GOT3 (cell line): ENCODE measurements around the gene APBA1.
"Not testable (repeated sequence)": the region's sequence is repeated elsewhere in the genome, so short reads cannot be mapped to it uniquely, and the experiment has no call there.

Experiments used
- DNase-seq: peaks from one replicate; lab custom pipeline; 2025; ENCODE audit warnings: mixed read lengths; lab: John Stamatoyannopoulos, UW

APBA1 gene

DNA sequence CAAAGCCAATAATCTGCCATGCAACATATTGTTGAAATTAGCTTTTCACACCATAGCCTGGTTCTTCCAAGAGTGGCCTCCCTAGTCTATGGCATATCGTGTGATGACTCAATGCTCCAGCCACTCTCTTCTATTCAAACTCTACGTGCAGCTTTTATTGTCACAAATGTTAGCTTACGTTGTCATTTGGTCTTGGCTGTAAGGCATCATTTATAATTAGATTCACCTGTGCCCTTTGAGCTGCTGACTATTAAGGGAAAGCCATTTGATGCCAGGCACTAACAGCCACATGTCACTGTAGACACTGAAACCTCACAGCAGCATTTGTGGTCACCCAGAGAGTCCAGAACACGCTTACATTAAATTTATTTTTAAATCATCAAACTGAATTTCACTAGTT lies 66.8 kb downstream of the APBA1 start:
- DNase-seq = no peak

DNA sequence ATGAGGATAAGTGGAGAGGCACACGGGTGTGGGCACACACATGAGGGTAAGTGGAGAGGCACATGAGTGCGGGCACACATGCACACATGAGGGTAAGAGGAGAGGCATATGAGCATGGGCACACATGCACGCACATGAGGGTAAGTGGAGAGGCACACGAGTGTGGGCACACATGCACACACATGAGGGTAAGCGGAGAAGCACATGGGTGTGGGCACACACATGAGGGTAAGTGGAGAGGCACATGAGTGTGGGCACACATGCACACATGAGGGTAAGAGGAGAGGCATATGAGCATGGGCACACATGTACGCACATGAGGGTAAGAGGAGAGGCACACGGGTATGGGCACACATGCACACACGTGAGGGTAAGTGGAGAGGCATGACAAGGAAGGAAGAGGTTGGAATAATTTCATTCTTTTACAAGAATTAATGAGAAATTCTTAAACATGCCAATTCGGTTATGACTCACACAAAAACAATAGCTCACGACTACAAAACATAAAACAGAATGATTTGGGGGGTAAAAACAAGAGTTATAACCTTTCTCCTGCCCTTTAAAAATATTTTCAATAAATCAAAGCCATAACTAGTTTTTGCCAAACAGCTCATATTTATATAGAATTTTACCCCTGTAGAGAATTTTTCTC lies 67.5 kb downstream of the APBA1 start:
- DNase-seq = no peak

DNA sequence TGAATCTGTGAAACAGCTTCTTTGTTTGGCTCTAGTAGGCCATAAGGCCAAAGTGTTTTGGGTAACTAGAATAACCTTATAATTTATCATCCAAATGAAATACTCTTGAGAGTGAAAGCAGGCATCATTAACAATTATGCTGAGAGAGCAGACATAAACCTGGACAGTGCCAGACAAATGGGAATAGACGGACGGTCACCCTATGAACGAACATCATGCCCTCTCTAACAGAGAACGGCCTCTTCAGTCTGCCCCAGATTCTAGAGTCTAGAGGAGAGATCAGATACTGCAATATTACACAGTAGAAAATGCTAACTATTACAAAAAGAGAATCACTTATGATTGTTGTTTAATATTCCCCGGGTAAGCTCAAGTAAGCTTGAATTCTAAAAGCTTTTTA lies 68.5 kb downstream of the APBA1 start:
- no peak for DNase-seq

DNA sequence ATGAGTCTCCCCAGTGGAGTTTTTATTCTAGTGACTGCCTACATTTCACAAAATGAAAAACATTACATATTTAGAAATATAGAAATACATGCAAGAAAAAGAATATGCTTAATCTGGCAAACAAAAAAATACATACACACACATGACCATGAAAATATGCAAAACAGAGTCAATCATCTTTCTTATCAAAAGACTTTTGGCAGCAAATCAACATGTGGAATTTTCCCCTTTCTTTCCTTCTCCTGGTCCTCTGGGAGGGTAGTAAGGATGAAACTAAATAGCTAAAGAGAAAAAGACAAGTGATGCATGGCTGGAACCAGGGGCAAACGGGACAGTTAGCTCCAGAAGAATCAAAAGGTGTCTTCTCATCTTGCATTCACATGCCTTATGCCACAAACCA lies 69.4 kb downstream of the APBA1 start:
- no peak for DNase-seq

DNA sequence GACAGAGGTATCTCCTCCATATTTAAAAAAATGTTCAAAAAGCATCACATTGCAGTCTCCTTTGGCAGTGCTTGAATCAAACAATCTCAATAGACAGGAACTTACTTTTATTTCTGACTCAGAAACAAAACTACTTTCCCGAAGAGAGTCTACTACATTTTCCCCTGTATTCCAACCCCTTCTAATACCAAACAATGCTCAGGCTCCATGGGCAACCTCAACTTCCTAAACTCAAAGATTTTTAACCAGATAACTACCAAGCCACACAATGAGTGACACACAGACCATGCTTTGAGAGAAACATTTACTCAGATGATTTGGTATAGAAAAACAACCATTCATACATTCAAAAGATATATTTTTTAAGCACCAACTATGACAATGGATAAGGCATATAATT lies 70.5 kb downstream of the APBA1 start:
- DNase-seq = no peak

DNA sequence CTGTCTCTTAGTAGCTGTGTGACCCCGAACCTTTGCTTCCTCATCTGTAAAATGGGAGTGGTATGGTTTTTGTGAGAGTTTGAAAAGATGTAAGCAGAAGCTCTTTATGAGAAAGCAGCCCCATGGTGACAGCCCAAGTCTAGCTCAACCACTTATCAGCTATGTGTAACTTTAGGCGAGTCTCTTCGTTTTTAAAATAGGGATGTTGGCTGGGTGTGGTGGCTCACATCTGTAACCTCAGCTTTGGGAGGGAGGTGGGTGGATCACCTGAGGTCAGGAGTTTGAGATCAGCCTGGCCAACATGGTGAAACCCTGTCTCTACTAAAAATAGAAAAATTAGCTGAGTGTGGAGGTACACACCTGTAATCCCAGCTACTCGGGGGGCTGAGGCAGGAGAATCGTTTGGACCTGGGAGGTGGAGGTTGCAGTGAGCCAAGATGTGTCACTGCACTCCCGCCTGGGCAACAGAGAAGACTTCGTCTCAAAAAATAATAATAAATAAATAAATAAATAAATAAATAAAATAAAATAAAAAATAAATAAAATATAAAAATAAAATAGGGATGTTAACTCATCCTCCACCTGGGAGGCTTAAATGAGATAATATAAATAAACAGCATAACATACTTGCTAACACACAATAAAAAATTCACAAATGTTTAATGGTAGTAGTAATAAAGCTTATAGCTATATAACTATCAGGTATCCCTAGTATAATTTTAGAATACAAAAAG lies 71.7 kb downstream of the APBA1 start:
- no peak for DNase-seq

DNA sequence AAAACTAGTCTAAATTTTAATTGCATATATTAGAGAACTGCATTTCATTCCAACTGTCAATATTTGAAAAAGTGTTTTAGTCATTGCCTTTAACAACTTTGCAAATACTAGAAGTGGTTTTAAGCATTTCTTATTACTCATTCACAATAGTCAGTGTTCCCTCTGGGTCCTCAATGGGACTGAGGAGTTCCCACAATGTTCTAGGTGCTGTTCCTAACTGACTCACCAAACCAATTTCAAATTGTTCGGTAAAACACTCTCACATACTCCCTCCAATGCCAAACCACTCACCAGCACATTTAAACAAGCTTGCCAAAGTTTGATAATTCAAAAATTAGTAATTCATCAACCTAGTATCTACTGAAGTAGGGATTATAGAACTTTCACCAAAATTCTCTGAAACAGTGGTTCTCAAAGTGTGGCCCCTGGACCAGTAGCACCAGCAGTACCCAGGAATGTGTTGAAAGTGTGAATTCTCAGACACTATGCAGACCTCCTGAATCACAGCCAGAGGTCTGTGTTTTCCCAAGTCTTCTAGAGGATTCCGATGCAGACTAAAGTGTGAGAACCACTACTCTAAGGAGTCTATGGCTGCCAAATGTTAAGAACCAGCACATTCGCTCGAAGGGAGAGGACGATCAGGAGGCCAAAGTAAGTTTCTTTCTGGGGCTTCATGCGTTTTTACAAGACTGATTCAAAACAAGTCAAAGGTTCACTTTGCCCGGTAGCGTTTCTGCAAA lies 72.8 kb downstream of the APBA1 start:
- DNase-seq = no peak

DNA sequence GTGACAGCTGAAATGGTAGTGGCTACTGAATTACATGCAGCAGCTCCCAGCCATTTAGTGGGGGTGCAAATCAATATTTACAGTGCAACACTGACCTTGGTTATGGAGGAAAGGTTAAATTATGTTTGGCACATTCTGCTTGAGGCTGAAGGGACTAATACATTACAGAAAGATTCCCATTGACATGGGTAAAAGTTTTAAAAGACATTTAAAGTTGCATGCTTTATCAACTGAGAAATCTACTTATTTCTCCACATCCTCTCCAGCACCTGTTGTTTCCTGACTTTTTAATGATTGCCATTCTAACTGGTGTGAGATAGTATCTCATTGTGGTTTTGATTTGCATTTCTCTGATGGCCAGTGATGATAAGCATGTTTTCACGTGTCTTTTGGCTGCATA lies 75.3 kb downstream of the APBA1 start:
- DNase-seq = not testable (repeated sequence)

DNA sequence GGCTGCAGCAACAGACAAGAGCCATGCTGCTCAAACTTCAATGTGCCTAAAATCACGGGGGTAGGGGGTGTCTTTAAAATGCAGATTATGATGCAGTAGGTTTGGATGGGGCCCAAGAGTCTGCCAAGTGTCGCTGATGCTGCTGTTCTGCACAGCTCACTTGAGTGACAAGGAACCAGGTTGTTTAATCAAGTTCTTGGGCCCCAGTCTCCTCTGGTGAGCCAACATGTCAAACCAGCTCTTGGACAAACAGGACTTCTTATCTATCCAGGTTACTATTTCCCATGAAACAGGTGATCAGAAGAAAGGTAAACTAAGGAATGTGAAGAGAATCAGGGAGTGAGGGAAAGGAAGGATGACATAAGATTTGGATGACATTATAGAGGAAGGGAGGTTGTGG lies 78.0 kb downstream of the APBA1 start:
- DNase-seq = no peak

DNA sequence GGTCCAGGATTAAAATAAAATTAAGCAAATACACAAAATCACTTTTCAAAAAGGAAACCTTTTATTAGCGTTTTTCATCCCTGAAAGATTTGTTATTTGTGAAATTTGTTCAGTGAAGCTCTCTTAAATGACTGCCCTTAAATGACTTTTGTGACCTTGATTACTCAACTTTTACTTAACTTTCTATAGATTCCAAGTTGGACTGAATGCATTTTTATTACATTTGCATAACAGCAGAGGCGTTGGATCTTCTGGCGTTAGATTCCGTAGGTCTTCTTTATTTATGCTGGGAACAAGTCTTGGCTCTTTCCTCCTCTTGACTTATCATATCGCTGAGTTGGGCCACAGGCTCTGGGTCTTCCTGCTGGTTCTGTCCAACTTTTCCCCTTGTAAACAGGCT lies 78.4 kb downstream of the APBA1 start:
- no peak for DNase-seq

DNA sequence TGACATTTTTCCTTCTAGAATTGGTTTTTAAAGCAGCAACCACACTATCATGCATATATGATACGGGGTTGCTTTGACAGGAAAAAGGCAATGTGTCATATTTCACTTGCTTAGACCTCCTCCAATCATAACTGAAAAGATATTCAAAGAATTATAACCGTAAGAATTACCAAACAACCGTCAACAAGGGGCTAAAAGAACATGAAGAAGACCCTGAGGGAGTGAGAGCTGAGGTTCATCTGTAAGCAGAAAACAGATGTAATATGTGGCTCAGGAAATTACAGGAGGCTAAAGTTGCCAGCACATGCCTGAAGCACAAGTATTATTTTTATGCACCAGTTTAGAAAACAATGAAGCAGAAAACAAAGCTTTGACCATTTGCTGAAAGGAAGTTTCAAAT lies 78.9 kb downstream of the APBA1 start:
- no peak for DNase-seq

DNA sequence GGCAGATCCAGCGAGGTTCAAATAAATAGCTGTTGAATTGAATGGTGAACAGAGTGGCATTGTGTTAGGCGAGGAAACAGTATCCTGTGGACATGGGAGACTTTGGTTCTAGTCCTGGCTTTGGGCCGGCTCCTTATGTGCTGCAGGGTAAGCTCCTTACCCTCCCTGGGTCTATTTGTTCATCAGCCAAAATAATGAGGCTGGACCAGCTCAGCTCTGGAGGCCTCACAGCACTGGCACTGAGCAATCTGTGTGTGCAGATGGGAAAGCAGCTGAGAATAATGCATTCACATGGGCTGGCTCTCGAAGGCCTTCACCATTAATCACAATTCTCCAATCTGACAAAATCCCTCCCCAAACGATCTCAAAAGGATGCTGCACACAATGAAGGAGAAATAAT lies 81.9 kb downstream of the APBA1 start:
- DNase-seq = no peak

DNA sequence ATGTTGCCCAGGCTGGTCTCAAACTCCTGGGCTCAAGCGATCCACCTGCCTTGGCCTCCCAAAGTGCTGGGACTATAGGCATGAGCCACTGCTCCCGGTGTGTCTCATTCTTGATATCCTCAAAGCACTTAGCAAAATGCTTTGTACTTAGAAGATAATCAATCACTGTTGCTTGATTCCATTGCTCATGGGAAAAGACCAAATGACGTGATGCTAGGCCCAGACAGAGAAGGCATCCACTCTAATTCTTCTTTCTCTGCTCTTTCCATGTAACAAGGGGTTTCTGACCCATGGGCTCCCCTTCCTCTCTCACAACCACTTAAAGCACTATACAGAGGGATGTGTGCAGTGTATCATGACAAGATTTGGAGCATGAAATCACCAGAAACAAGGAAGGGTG lies 83.0 kb downstream of the APBA1 start:
- DNase-seq = no peak

DNA sequence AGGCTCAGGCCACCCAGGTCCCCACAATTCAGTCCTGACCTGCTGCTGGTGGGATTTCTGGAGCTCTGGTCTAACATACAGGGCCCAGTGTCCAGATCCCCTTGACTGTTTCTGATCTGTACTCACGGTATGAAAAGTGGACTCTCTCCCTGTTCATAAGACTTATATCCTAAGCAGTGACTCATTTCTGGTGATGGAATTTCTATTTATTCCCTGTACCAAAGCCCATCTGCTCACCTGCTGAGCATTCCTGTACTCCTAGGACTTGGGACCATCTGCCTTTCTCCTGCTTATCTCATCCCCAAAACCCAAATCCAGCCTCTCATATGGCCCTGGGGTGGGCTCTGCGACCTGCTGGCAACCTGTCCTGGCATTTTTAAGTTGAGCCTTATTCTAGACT lies 86.6 kb downstream of the APBA1 start:
- no peak for DNase-seq

DNA sequence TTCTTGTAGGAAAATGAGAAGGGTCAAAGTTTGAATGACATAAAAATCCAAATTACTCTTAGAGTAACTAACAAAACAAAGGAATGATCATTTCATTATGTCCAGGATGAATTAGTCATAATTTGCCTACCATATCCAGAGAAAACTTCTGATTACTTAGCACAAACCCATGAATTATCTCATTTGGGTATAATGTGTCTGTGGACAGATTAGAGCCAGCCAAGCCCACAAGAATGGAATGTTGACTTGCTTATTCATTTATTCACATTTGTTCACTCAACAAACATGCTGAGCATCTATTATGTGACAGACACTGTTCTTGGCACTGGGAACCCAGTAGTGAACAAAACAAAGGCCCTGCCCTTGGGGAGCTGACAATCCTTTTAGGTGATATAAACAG lies 87.4 kb downstream of the APBA1 start:
- no peak for DNase-seq

DNA sequence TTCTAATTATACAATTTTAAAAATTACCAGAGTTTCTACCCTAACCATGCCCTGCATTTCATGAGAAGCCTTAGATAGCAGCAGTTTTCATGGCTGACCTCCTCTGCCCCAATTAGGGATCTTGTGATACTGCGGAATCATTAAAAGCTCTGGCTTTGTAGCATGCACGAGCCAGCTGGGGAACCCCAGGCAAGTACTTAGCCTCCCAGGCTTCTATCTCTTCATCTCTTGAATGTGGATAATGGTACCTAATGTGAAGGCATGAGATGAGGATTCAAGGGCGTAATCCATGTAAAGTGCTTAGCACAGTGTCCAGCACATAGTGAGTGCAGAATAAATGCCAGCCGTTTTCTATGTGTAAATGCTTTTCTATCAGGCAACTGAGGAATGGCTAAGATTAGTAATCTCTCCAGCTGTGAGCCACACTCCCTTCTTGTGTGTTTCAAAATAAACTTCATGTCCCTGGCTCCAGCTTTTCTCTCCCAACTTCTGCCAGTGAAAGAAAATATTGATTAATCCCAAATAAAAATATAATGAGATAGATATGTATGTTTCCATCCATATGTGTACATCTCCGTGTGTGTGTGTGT lies 88.4 kb downstream of the APBA1 start:
- no peak for DNase-seq

DNA sequence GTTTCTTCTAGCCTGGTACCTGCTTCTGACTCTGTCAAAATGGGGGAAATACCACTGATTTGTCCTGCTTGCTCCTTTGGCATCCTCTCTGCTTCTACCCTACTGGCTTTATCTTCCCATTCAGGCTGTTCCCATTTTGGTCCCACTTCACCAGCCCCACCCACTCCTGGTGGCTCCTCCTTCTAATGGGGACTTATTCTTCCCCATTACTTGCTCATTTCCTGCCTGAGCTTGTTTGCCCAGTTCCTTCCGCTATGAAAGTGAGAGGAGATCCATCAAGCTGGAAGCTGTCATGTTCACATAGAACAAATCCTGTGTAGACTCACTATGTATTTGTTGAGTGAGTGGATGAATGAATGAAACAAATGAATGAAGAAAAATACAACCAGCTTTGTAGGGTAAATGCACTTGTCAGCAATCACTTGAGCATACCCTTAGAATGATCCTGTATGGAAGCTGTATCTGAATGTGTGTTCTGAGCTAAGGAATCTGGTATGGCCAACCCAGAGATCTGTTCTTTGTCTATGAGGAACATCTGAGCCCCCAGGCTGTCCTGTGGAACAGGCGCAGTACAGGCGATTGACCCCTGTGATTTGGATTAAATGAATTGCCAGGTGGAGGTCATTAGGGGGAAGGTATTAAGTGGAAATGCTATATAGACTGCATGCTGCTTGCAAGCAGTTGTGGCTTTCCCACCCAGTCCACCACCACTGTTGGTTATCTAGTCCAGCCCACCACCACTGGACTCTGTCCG lies 89.5 kb downstream of the APBA1 start:
- no peak for DNase-seq

DNA sequence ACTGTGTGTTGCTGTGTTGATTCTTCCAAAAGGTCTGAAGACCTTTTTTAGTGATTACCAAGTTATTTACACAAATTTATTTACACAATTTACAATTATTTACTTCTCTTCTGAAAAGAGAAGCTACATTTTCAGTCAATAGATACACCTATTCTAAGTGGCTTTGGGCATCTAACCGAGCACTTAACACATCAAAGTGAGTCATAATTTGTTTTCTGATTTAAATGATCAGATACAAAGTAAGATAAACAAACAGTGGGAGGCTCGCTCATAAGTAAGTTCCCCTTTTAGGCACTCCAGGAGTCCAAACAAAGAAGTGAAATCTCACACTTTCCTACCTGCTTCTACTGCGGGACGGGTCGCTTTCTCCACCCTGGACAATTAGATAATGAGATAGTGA lies 90.2 kb downstream of the APBA1 start:
- no peak for DNase-seq

DNA sequence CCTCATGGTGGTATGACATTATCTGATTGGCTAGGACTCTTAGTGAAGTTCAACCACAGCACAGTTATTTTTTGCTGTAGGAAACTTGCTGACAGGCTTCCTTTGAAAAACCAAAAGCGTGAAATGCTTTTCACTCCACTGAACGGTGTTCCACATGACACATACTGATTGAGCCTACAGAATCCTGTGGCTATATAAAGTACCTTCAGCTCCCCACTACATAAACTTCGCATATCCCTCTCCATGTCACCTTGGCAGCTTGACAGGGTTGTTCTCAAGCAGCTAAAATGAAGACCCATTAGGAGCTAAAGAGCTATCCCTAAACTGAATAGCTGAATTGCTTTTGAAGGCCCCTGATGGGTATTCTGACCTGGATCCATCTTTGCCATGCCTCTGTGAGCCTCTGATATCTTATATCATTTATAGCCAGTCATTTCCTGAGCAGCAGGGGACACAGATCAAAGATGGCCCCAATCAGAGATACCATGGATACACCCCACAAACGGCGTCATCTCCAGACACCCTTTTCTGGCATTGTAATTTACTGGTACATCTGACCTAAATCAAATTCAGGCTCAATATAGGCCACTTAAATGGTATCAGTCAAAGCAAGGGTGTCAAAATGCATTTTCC lies 91.5 kb downstream of the APBA1 start:
- DNase-seq = no peak

DNA sequence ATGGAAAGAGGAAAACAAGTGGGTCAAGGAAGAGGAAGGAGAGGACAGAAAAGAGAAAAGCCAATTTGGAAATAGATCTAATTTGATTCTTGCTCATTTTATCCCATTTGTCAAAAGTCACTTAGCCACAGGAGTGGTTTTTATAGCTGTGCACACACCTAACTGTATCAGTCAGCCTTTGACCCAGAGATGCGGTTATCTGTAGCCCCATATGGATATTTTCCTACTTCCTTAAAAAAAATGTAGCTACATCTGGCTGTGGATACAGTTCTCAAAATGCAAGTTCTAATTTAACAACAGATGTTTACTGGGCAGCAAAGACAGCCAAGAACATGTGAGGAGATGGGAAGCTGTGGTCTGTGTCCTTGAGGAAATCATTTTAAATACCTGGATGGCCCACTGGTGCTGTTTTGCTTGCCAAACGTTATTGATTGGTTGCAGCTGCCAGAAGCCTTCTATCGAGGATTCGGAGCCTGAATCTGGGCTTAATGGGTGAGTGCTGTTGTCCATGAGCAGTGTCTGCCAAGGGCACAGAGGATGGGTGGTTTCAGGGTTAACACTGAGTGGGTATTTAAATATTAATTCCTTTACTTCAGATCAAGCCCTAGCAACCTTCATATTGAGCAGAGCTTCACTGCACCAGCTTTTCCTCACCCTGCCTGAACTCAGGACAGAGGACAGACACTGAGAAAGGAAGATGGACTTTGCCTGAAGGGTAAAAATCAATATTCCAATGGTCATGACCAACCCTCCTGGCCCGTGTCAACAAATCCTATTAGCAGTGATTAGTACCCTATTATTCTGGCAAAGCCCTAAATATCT lies 92.2 kb downstream of the APBA1 start:
- DNase-seq = no peak
